Body of pancreas (tissue), 4 donors: ENCODE measurements around the gene SLC23A3.

Experiments
- POLR2A ChIP-seq, 3 donors: fragments of 450-650 bp; IDR thresholded peaks; one replicate each; pipeline ENCODE4 v1.6.1; 2016; ENCODE audit warnings: antibody characterized with exemption in 3 of 3, mild to moderate bottlenecking in 2 of 3
- TF ChIP-seq, protein P1 (sequence below), 7 experiments: fragments of 450-650 bp in 4 of 7; fragments of 200-600 bp in 3 of 7; sonication (generic) in 3 of 7; IDR thresholded peaks; one replicate each; pipeline ENCODE4 v1.5.1; 2016 to 2019; ENCODE audit warnings: antibody characterized with exemption in 7 of 7

DNA sequence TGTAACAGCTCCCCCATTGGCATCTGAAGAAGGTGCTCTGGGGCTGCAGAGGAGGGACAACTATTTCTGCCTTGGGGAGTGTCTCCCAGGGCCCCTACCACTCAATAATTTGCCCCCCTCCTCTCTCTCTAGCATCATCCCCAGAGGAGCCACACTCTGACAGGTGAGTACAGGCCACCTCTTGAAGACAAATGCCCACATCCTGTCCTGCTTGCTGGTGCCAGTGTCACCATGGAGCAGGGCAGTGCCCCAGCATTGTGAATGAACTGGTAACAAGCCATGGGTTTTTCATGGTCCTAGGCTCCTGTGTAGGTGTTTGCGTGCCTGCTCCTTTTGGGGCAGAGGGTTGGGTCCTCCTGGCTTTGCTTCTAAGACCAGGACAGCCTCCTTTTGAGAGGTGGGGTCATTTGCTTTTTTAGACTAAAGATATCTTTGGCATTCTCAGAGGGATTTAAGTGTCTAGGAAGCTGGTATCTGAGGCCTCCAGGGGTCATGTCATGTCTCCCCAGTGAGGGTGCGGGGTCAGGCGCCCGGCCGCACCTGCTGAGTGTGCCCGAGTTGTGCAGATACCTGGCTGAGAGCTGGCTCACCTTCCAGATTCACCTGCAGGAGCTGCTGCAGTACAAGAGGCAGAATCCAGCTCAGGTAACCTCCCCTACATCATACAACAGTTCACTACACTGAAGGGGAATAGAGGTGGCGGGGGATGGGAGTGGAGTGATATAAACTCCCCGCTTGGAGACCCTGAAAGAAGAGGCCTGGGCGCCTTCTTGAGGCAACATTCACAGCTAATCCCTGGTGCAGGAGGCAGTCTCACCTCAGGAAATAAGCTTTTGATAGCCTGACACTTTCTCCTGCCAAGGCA, 10.0 kb upstream of the SLC23A3 start:
- TF ChIP-seq, protein P1, sequence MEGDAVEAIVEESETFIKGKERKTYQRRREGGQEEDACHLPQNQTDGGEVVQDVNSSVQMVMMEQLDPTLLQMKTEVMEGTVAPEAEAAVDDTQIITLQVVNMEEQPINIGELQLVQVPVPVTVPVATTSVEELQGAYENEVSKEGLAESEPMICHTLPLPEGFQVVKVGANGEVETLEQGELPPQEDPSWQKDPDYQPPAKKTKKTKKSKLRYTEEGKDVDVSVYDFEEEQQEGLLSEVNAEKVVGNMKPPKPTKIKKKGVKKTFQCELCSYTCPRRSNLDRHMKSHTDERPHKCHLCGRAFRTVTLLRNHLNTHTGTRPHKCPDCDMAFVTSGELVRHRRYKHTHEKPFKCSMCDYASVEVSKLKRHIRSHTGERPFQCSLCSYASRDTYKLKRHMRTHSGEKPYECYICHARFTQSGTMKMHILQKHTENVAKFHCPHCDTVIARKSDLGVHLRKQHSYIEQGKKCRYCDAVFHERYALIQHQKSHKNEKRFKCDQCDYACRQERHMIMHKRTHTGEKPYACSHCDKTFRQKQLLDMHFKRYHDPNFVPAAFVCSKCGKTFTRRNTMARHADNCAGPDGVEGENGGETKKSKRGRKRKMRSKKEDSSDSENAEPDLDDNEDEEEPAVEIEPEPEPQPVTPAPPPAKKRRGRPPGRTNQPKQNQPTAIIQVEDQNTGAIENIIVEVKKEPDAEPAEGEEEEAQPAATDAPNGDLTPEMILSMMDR (IDR thresholded peaks at IDR 0.05) = no peak
- TF ChIP-seq POLR2A (IDR thresholded peaks at IDR 0.05) = no peak
